ENCODE measurements around the gene IRAK2. TPM values are rescaled to one million over a fixed set of nuclear protein-coding genes. Genes with fewer than 3 reads are reported as not detected.
"Not testable (repeated sequence)": the region's sequence is repeated elsewhere in the genome, so short reads cannot be mapped to it uniquely, and the experiment has no call there.

The IRAK2 gene
- total RNA-seq, 1 donor from 2014 or later, result 1.4 TPM

GRCh38 chr3:10269443-10269842, 104.7 kb downstream of the IRAK2 start:
- no peaks in the 10 kb centered on the region for H3K27me3 Mint-ChIP-seq
- H3K36me3 Mint-ChIP-seq, result peaks cover 19% of the 10 kb centered on the region
- H3K4me3 Mint-ChIP-seq, result no peak overlapping the region
- H3K9me3 Mint-ChIP-seq, result no peaks in the 10 kb centered on the region
- no peak for TF ChIP-seq CTCF (conservative IDR thresholded peaks at IDR 0.05)
- H3K4me1 Mint-ChIP-seq (ENCODE audit: unreplicated experiment), result peaks cover 8% of the 10 kb centered on the region
- no peak overlapping the region for H3K27ac Mint-ChIP-seq
- no peak for DNase-seq (ENCODE audit: extremely low spot score, unreplicated experiment)

DNA sequence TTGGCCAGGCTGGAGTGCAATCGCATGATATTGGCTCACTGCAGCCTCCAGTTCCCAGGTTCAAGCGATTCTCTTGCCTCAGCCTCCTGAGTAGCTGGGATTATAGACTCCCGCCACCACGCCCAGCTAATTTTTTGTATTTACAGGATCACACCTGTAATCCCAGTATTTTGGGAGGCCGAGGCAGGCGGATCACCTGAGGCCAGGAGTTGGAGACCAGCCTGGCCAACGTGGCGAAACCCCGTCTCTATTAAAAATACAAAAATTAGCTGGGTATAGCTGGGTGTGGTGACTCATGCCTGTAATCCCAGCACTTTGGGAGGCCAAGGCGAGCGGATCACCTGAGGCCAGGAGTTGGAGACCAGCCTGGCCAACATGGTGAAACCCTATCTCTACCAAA, 107.8 kb downstream of the IRAK2 start:
- DNase-seq (ENCODE audit: extremely low spot score, unreplicated experiment); H3K9me3 Mint-ChIP-seq; H3K4me1 Mint-ChIP-seq (ENCODE audit: unreplicated experiment); H3K27me3 Mint-ChIP-seq; H3K4me3 Mint-ChIP-seq; H3K27ac Mint-ChIP-seq: not testable (repeated sequence)
- peaks cover 14% of the 10 kb centered on the region for H3K36me3 Mint-ChIP-seq

GRCh38 chr3:10272977-10273376, 108.3 kb downstream of the IRAK2 start:
- TF ChIP-seq CTCF (conservative IDR thresholded peaks at IDR 0.05), result no peak
- no peaks in the 10 kb centered on the region for H3K27me3 Mint-ChIP-seq
- no peaks in the 10 kb centered on the region for H3K9me3 Mint-ChIP-seq
- H3K4me1 Mint-ChIP-seq (ENCODE audit: unreplicated experiment), result peaks cover 8% of the 10 kb centered on the region
- no peak overlapping the region for H3K27ac Mint-ChIP-seq
- H3K36me3 Mint-ChIP-seq, result peaks cover 14% of the 10 kb centered on the region
- DNase-seq (ENCODE audit: extremely low spot score, unreplicated experiment), result no peak
- H3K4me3 Mint-ChIP-seq, result no peak overlapping the region

DNA sequence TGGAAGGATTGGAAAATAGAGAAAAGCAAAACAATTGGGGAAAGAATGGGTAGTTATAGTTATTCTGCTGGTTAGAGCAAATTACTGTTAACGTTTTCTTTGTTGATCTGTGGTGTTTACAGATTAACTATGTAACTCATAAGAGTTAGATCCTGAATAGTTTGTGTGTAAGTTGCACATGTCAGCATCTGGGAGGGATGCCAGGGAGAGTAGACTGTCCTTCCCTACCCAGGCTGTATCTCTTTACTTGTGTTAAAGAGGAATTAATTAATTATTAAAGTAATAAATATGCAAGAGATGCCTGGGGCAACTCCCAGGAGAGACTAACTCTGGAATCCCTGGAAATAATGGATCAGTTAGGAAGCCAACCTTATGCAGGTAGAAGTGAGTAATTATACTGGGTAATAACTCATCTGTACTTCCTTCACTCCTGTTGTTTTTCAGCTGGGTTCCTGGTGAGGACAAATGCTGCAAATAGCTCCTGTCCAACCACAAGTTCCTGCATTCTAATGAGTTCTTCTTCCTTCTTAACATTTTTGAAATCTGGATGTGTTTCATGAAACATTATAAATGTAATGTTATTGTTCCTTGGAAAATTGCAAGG, 109.1 kb downstream of the IRAK2 start:
- Mint-ChIP-seq H3K4me3 (no peak overlapping the region), H3K4me1 (ENCODE audit: unreplicated experiment) (peaks cover 8% of the 10 kb centered on the region), H3K36me3 (peaks cover 13% of the 10 kb centered on the region), H3K27me3 (no peaks in the 10 kb centered on the region), H3K27ac (no peak overlapping the region), H3K9me3 (no peaks in the 10 kb centered on the region)
- DNase-seq (ENCODE audit: extremely low spot score, unreplicated experiment), result no peak
- no peak for TF ChIP-seq CTCF (conservative IDR thresholded peaks at IDR 0.05)

DNA sequence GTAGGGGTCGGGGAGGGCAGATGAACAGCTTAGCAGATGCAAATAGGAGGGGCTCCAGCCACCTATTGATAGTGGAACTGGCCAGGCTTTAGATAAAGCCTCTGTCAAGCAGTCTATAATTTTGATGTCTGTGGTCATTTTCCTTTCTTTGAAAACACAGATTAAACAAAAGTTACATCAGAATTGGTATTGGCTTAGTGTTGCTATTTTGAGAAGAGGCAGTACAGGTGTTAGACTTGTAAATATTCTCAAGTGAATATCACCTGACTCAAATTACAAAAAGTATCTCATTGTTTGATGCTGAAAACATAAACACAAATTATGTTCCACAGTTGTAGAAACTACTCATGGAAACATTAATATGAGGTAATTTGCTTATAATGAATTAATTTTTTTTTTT, 109.9 kb downstream of the IRAK2 start:
- TF ChIP-seq CTCF (conservative IDR thresholded peaks at IDR 0.05), result no peak
- H3K27ac Mint-ChIP-seq, result no peak overlapping the region
- H3K27me3 Mint-ChIP-seq, result no peaks in the 10 kb centered on the region
- H3K4me1 Mint-ChIP-seq (ENCODE audit: unreplicated experiment), result peaks cover 8% of the 10 kb centered on the region
- H3K36me3 Mint-ChIP-seq, result peaks cover 8% of the 10 kb centered on the region
- DNase-seq (ENCODE audit: extremely low spot score, unreplicated experiment), result no peak
- no peak overlapping the region for H3K4me3 Mint-ChIP-seq
- H3K9me3 Mint-ChIP-seq, result no peaks in the 10 kb centered on the region

GRCh38 chr3:10277115-10277625, 112.5 kb downstream of the IRAK2 start:
- Mint-ChIP-seq H3K27ac (no peak overlapping the region), H3K9me3 (no peaks in the 10 kb centered on the region), H3K27me3 (no peaks in the 10 kb centered on the region), H3K36me3 (peaks cover 3% of the 10 kb centered on the region), H3K4me3 (no peak overlapping the region), H3K4me1 (ENCODE audit: unreplicated experiment) (peaks cover 8% of the 10 kb centered on the region)
- TF ChIP-seq CTCF (conservative IDR thresholded peaks at IDR 0.05), result no peak
- no peak for DNase-seq (ENCODE audit: extremely low spot score, unreplicated experiment)
